Measurements from ENCODE around the gene SLFN12.
"Not testable (repeated sequence)": the region's sequence is repeated elsewhere in the genome, so short reads cannot be mapped to it uniquely, and the experiment has no call there.

Gene SLFN12

GRCh38 chr17:35432176-35433074 is at the start of gene SLFN12:
Gene SLFN12 (minus strand): TSS chr17:35432500. CDS start chr17:35423028, 9,472 bp downstream.
- peak; percentile 12 to 35 (median 15) for DNase-seq (ENCODE audit: low read depth in 2 of 3, low spot score in 1 of 3)

- no peak for DNase-seq (ENCODE audit: low read depth in 2 of 3, low spot score in 1 of 3)
Observed at GRCh38 chr17:35479271-35479670, 47.0 kb upstream of the SLFN12 start.

- DNase-seq (ENCODE audit: low read depth in 2 of 3, low spot score in 1 of 3) = no peak
Observed at GRCh38 chr17:35477248-35477647, 44.9 kb upstream of the SLFN12 start.

GRCh38 chr17:35476283-35476820 is 44.1 kb upstream of the SLFN12 start:
- no peak for DNase-seq (ENCODE audit: low read depth in 2 of 3, low spot score in 1 of 3)

- no peak for DNase-seq (ENCODE audit: low read depth in 2 of 3, low spot score in 1 of 3)
Observed at GRCh38 chr17:35468475-35468874, 36.2 kb upstream of the SLFN12 start.

- no peak for DNase-seq (ENCODE audit: low read depth in 2 of 3, low spot score in 1 of 3)
Observed at GRCh38 chr17:35467824-35468223, 35.5 kb upstream of the SLFN12 start.

GRCh38 chr17:35460354-35460851 is 28.1 kb upstream of the SLFN12 start:
- peak; percentile 5 to 36 (median 17) for DNase-seq (ENCODE audit: low read depth in 2 of 3, low spot score in 1 of 3)

GRCh38 chr17:35454035-35454434 is 21.7 kb upstream of the SLFN12 start:
- not testable (repeated sequence) for DNase-seq (ENCODE audit: low read depth in 2 of 3, low spot score in 1 of 3)

GRCh38 chr17:35453171-35453570 is 20.9 kb upstream of the SLFN12 start:
- no peak for DNase-seq (ENCODE audit: low read depth in 2 of 3, low spot score in 1 of 3)

- DNase-seq (ENCODE audit: low read depth in 2 of 3, low spot score in 1 of 3) = no peak
Observed at GRCh38 chr17:35449371-35449931, 17.2 kb upstream of the SLFN12 start.

GRCh38 chr17:35448899-35449227 is 16.6 kb upstream of the SLFN12 start:
- DNase-seq (ENCODE audit: low read depth in 2 of 3, low spot score in 1 of 3) = no peak

- DNase-seq (ENCODE audit: low read depth in 2 of 3, low spot score in 1 of 3) = peak; percentile 90 to 92 (median 91)
Observed at GRCh38 chr17:35448214-35448898, 16.1 kb upstream of the SLFN12 start, which contains the start of gene SLFN13. Gene SLFN13 (minus strand): TSS chr17:35448766. CDS start chr17:35445680, 3,086 bp downstream.

- DNase-seq (ENCODE audit: low read depth in 2 of 3, low spot score in 1 of 3) = no peak
Observed at GRCh38 chr17:35447499-35447898, 15.2 kb upstream of the SLFN12 start.

GRCh38 chr17:35438433-35438832 is 6.1 kb upstream of the SLFN12 start:
- no peak for DNase-seq (ENCODE audit: low read depth in 2 of 3, low spot score in 1 of 3)

- peak; percentile 44 to 68 (median 53) for DNase-seq (ENCODE audit: low read depth in 2 of 3, low spot score in 1 of 3)
Observed at GRCh38 chr17:35433075-35433894, 985 bp upstream of the SLFN12 start.

- DNase-seq (ENCODE audit: low read depth in 2 of 3, low spot score in 1 of 3) = no peak
Observed at GRCh38 chr17:35429702-35430101, 2.6 kb downstream of the SLFN12 start.

GRCh38 chr17:35428229-35428628 is 4.1 kb downstream of the SLFN12 start:
- no peak for DNase-seq (ENCODE audit: low read depth in 2 of 3, low spot score in 1 of 3)

GRCh38 chr17:35423761-35424160 is 8.5 kb downstream of the SLFN12 start:
- DNase-seq (ENCODE audit: low read depth in 2 of 3, low spot score in 1 of 3) = no peak

- not testable (repeated sequence) for DNase-seq (ENCODE audit: low read depth in 2 of 3, low spot score in 1 of 3)
Observed at GRCh38 chr17:35421069-35421468, 11.2 kb downstream of the SLFN12 start.

GRCh38 chr17:35416659-35417058 is 15.6 kb downstream of the SLFN12 start:
- no peak for DNase-seq (ENCODE audit: low read depth in 2 of 3, low spot score in 1 of 3)
